Liver (tissue), 9 donors: ENCODE results near the gene ZNF532. TPM values are rescaled to one million over a fixed set of nuclear protein-coding genes. Genes with fewer than 3 reads are reported as not detected.

Experiments used
- DNase-seq: peaks from one replicate; pipeline ENCODE4 v3.0.0-alpha.2; 2017; ENCODE audit warnings: low spot score
- H3K27ac ChIP-seq, 2 donors: one replicate each; pipeline ENCODE4 v1.7.0; 2013; ENCODE audit warnings: inconsistent platforms in 2 of 2, low read length in 2 of 2, control low read depth in 1 of 2, low read depth in 1 of 2, mild to moderate bottlenecking in 1 of 2
- H3K27me3 ChIP-seq, 4 donors: one replicate each; pipeline versions ENCODE4 v1.6.1 to v1.7.0; 2013; ENCODE audit warnings: low read length in 3 of 4, inconsistent platforms in 1 of 4, mild to moderate bottlenecking in 1 of 4, moderate library complexity in 1 of 4; ENCODE audit not compliant: control insufficient read depth in 4 of 4, insufficient read depth in 4 of 4
- H3K36me3 ChIP-seq, 4 donors: one replicate each; pipeline versions ENCODE4 v1.6.1 to v1.7.0; 2013; ENCODE audit warnings: low read length in 3 of 4, mild to moderate bottlenecking in 3 of 4, low read depth in 1 of 4, moderate library complexity in 1 of 4; ENCODE audit not compliant: control insufficient read depth in 4 of 4, insufficient read depth in 3 of 4
- H3K4me1 ChIP-seq, 4 donors: one replicate each; pipeline versions ENCODE4 v1.6.1 to v1.7.0; 2013; ENCODE audit warnings: low read length in 3 of 4, mild to moderate bottlenecking in 3 of 4, moderate library complexity in 1 of 4; ENCODE audit not compliant: control insufficient read depth in 4 of 4, insufficient read depth in 4 of 4
- H3K4me3 ChIP-seq, 3 donors: one replicate each; pipeline versions ENCODE4 v1.6.1 to v1.7.0; 2013; ENCODE audit warnings: low read length in 3 of 3, control low read depth in 1 of 3, low read depth in 1 of 3, mild to moderate bottlenecking in 1 of 3
- H3K9ac ChIP-seq, 2 donors: one replicate each; pipeline ENCODE4 v1.7.0; 2013; ENCODE audit warnings: low read length in 2 of 2, mild to moderate bottlenecking in 2 of 2, moderate library complexity in 2 of 2, control low read depth in 1 of 2, low read depth in 1 of 2
- H3K9me3 ChIP-seq, 4 donors: one replicate each; pipeline versions ENCODE4 v1.6.1 to v1.7.0; 2013; ENCODE audit warnings: low read length in 3 of 4; ENCODE audit not compliant: control insufficient read depth in 4 of 4
- FOXA1 ChIP-seq: IDR thresholded peaks from 2 replicates; pipeline ENCODE4 v1.6.1; 2016; ENCODE audit warnings: antibody characterized with exemption
- FOXA2 ChIP-seq: IDR thresholded peaks from 2 replicates; pipeline ENCODE4 v1.6.1; 2016; ENCODE audit warnings: antibody characterized with exemption
- GABPA ChIP-seq, 2 donors: IDR thresholded peaks in 1 of 2; conservative IDR thresholded peaks in 1 of 2; 2 replicates each; pipeline ENCODE4 v1.6.1; 2016; ENCODE audit warnings: antibody characterized with exemption in 2 of 2, mild to moderate bottlenecking in 1 of 2, moderate library complexity in 1 of 2
- HNF4A ChIP-seq, 2 donors: conservative IDR thresholded peaks; 2 replicates each; pipeline ENCODE4 v1.6.1; 2016; ENCODE audit warnings: antibody characterized with exemption in 2 of 2, mild to moderate bottlenecking in 2 of 2
- JUND ChIP-seq, 2 donors: IDR thresholded peaks; 2 replicates each; pipeline ENCODE4 v1.6.1; 2016; ENCODE audit warnings: antibody characterized with exemption in 2 of 2
- NR2F2 ChIP-seq: IDR thresholded peaks from 2 replicates; pipeline ENCODE4 v1.6.1; 2016; ENCODE audit warnings: antibody characterized with exemption
- RAD21 ChIP-seq, 2 donors: IDR thresholded peaks; 2 replicates each; pipeline ENCODE4 v1.6.1; 2016; ENCODE audit warnings: antibody characterized with exemption in 2 of 2, mild to moderate bottlenecking in 2 of 2
- RXRA ChIP-seq, 2 donors: IDR thresholded peaks; 2 replicates each; pipeline ENCODE4 v1.6.1; 2017 to 2018; ENCODE audit warnings: antibody characterized with exemption in 2 of 2, mild to moderate bottlenecking in 1 of 2
- TAF1 ChIP-seq: conservative IDR thresholded peaks from 2 replicates; pipeline ENCODE4 v1.6.1; 2016; ENCODE audit warnings: antibody characterized with exemption, mild to moderate bottlenecking
- YY1 ChIP-seq: IDR thresholded peaks from 2 replicates; pipeline ENCODE4 v1.6.1; 2016; ENCODE audit warnings: antibody characterized with exemption, mild to moderate bottlenecking
- ZBTB33 ChIP-seq: IDR thresholded peaks from 2 replicates; pipeline ENCODE4 v1.6.1; 2016; ENCODE audit warnings: antibody characterized with exemption
- WGBS: extraction: QIAGEN DNeasy Blood & Tissue Kit; methylation state at CpG from one replicate; pipeline ENCODE4 v1.1.7; 2013; 5-methylcytosine and 5-hydroxymethylcytosine counted together
- polyA plus RNA-seq, 2 donors: library from polyadenylated mRNA; stranded (reverse) in 1 of 2; unstranded in 1 of 2; fragments of 200-250 nt in 1 of 2; fragments of >200 nt in 1 of 2; fragmentation: Nextera tagmentation in 1 of 2; extraction: Ambion mirVana in 1 of 2; gene quantifications; one replicate each; pipeline versions ENCODE4 v1.2.1 to v1.2.3, GENCODE V29; 2013 to 2015
- total RNA-seq, 2 donors: library from RNA; depleted of rRNA; stranded (reverse); fragments of >200 nt; gene quantifications; one replicate each; pipeline ENCODE4 v1.2.3, GENCODE V29; 2014
- TF ChIP-seq, protein P1 (sequence below): IDR thresholded peaks from 2 replicates; pipeline ENCODE4 v1.6.1; 2016; ENCODE audit warnings: antibody characterized with exemption
- TF ChIP-seq, protein P2 (sequence below): fragments of 150-350 bp; IDR thresholded peaks from 2 replicates; pipeline ENCODE4 v1.5.1; 2017; ENCODE audit warnings: improper control_type of control experiment, low read depth, low read length; ENCODE audit not compliant: missing input control
- TF ChIP-seq, protein P3 (sequence below): IDR thresholded peaks from 2 replicates; pipeline ENCODE4 v1.6.1; 2016; ENCODE audit warnings: antibody characterized with exemption
- donor health status: healthy.
- donor health status: healthy.
- donor health status: healthy.
- donor health status: healthy.
- donor health status: healthy.

Gene ZNF532
- total and polyA plus RNA-seq, 4 donors = 0.68 to 5.6 (median 2.5) TPM

GRCh38 chr18:58952858-58953257, 88.2 kb downstream of the ZNF532 start:
- 44% methylated on average over 3 of the region's 3 CpGs for WGBS
- H3K27ac ChIP-seq = no peak overlapping the region
- H3K36me3 ChIP-seq = peaks cover 0 to 3% (median 0%) of the 10 kb centered on the region in 4 donors
- H3K9ac ChIP-seq = no peak overlapping the region
- H3K27me3 ChIP-seq = no peaks in the 10 kb centered on the region
- no peak overlapping the region for H3K4me3 ChIP-seq
- H3K9me3 ChIP-seq = no peaks in the 10 kb centered on the region
- H3K4me1 ChIP-seq = peaks cover 0 to 16% (median 9%) of the 10 kb centered on the region in 4 donors
- DNase-seq = no peak
- TF ChIP-seq GABPA (IDR thresholded peaks at IDR 0.05 in 1 of 2, conservative IDR thresholded peaks at IDR 0.05 in 1 of 2) = no peak
- TF ChIP-seq RXRA (IDR thresholded peaks at IDR 0.05) = peak in 1 of 2 donors; percentile 17

DNA sequence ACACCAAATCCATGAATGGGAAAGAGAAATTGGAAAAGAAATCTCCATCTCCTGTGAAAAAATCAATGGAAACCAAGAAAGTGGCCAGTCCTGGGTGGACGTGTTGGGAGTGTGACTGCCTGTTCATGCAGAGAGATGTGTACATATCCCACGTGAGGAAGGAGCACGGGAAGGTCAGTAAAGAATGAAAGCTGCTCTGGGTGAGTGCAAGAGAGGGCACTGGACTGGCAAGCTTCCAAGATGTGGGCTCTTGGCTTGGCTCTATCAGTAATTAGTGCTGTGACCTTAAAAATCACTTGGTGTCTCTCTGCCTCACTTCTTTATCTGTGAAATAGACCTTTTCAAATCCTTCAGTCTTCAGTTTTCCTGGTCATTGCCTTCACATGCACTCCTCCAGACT, 89.0 kb downstream of the ZNF532 start:
- Histone ChIP-seq H3K4me1 (peaks cover 0 to 16% (median 9%) of the 10 kb centered on the region in 4 donors), H3K27ac (no peak overlapping the region), H3K36me3 (peaks cover 0 to 3% (median 0%) of the 10 kb centered on the region in 4 donors), H3K4me3 (no peak overlapping the region), H3K9me3 (no peaks in the 10 kb centered on the region), H3K9ac (no peak overlapping the region), H3K27me3 (no peaks in the 10 kb centered on the region)
- no peak for DNase-seq
- 9% methylated on average over 3 of the region's 3 CpGs for WGBS
- no peak for TF ChIP-seq ZBTB33
- TF ChIP-seq NR2F2 = no peak
- no peak for TF ChIP-seq FOXA1
- TF ChIP-seq RXRA (IDR thresholded peaks at IDR 0.05) = peak; percentile 80 to 86
- TF ChIP-seq TAF1 = no peak
- TF ChIP-seq FOXA2 = peak; percentile 73
- TF ChIP-seq GABPA (IDR thresholded peaks at IDR 0.05 in 1 of 2, conservative IDR thresholded peaks at IDR 0.05 in 1 of 2) = no peak
- TF ChIP-seq RAD21 (IDR thresholded peaks at IDR 0.05) = peak in 1 of 2 donors; percentile 26
- TF ChIP-seq, protein P1, sequence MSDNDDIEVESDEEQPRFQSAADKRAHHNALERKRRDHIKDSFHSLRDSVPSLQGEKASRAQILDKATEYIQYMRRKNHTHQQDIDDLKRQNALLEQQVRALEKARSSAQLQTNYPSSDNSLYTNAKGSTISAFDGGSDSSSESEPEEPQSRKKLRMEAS = peak; percentile 32
- TF ChIP-seq HNF4A (conservative IDR thresholded peaks at IDR 0.05) = peak in 1 of 2 donors; percentile 33
- no peak for TF ChIP-seq YY1

GRCh38 chr18:58955001-58955400, 90.3 kb downstream of the ZNF532 start:
- WGBS = 95% methylated on average over 6 of the region's 6 CpGs
- Histone ChIP-seq H3K9ac (no peak overlapping the region), H3K27ac (no peak overlapping the region), H3K9me3 (no peaks in the 10 kb centered on the region), H3K4me3 (no peak overlapping the region), H3K36me3 (peaks cover 0 to 3% (median 0%) of the 10 kb centered on the region in 4 donors), H3K27me3 (no peaks in the 10 kb centered on the region), H3K4me1 (peaks cover 0 to 16% (median 9%) of the 10 kb centered on the region in 4 donors)
- TF ChIP-seq GABPA (IDR thresholded peaks at IDR 0.05 in 1 of 2, conservative IDR thresholded peaks at IDR 0.05 in 1 of 2) (no peak), JUND (IDR thresholded peaks at IDR 0.05) (no peak), NR2F2 (no peak), FOXA2 (no peak), ZBTB33 (no peak)
- TF ChIP-seq, protein P2, sequence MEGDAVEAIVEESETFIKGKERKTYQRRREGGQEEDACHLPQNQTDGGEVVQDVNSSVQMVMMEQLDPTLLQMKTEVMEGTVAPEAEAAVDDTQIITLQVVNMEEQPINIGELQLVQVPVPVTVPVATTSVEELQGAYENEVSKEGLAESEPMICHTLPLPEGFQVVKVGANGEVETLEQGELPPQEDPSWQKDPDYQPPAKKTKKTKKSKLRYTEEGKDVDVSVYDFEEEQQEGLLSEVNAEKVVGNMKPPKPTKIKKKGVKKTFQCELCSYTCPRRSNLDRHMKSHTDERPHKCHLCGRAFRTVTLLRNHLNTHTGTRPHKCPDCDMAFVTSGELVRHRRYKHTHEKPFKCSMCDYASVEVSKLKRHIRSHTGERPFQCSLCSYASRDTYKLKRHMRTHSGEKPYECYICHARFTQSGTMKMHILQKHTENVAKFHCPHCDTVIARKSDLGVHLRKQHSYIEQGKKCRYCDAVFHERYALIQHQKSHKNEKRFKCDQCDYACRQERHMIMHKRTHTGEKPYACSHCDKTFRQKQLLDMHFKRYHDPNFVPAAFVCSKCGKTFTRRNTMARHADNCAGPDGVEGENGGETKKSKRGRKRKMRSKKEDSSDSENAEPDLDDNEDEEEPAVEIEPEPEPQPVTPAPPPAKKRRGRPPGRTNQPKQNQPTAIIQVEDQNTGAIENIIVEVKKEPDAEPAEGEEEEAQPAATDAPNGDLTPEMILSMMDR = no peak
- TF ChIP-seq, protein P3, sequence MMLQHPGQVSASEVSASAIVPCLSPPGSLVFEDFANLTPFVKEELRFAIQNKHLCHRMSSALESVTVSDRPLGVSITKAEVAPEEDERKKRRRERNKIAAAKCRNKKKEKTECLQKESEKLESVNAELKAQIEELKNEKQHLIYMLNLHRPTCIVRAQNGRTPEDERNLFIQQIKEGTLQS = no peak
- no peak for DNase-seq
